ENCODE data around the gene SORT1.

DNA sequence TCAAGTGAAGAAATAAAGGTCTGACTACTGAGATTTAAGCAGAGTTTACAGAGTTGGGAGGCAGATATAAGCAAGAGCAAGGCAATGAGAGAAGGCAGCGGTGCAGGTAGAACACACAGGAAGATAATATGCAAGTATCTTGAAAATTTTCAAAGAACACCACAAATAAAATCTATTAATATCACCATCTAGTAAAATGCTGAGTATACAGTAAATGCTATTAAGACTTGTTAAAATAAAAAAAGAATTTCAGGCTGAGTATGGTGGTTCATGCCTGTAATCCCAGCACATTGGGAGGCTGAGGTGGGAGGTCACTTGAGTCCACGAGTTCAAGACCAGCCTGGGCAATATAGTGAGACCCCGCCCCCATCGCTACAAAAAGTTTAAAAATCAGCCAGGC is 20.0 kb downstream of the SORT1 start:
- TF ChIP-seq, protein P1, sequence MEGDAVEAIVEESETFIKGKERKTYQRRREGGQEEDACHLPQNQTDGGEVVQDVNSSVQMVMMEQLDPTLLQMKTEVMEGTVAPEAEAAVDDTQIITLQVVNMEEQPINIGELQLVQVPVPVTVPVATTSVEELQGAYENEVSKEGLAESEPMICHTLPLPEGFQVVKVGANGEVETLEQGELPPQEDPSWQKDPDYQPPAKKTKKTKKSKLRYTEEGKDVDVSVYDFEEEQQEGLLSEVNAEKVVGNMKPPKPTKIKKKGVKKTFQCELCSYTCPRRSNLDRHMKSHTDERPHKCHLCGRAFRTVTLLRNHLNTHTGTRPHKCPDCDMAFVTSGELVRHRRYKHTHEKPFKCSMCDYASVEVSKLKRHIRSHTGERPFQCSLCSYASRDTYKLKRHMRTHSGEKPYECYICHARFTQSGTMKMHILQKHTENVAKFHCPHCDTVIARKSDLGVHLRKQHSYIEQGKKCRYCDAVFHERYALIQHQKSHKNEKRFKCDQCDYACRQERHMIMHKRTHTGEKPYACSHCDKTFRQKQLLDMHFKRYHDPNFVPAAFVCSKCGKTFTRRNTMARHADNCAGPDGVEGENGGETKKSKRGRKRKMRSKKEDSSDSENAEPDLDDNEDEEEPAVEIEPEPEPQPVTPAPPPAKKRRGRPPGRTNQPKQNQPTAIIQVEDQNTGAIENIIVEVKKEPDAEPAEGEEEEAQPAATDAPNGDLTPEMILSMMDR (IDR thresholded peaks at IDR 0.05), result no peak
- TF ChIP-seq POLR2A (IDR thresholded peaks at IDR 0.05), result no peak
